ENCODE results near the gene MARVELD1.

DNA sequence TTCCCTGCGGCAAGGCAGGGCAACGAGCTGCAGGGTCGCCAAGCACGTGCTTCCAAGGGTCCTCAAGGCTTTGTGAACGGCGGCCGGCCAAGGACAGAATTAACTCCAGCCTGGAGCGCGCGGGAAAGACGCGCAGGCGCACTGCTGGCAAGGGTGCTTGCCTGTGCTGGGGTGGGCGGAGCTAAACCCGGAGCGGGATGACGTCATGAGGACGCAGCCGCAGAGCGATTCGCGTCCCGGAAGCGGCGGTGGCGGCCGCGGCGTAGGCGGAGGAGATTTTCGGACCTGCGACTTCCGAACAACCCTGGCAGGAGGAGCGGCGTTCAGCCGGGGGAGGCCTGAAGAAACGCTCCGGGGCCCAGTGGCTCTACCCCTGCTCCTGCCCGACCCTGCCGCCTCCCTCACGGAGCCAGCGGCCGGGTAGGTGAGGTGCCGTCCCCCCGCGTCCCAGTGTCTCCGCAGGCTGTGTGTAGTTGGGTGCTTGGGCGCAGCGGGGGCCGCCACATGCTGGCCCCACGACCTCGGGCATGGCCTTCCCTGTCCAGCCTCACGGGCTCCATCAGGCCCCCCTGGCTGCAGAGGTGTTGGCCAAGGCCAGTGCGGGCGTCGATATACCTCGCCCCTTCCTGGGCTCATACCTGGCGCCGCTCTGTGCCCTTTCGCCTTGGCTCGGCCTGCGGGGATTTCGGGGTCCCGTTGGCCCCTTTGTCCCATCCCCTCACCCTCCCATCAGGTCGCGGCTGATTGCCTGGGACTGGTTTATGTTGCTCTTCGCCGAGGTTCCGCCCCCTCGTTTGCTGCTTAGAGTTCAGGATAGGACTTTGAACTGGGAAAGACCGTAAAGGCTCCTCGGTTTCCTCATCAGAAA is 23.6 kb downstream of the MARVELD1 start, which contains the start of gene ZFYVE27:
- TF ChIP-seq, protein P1, sequence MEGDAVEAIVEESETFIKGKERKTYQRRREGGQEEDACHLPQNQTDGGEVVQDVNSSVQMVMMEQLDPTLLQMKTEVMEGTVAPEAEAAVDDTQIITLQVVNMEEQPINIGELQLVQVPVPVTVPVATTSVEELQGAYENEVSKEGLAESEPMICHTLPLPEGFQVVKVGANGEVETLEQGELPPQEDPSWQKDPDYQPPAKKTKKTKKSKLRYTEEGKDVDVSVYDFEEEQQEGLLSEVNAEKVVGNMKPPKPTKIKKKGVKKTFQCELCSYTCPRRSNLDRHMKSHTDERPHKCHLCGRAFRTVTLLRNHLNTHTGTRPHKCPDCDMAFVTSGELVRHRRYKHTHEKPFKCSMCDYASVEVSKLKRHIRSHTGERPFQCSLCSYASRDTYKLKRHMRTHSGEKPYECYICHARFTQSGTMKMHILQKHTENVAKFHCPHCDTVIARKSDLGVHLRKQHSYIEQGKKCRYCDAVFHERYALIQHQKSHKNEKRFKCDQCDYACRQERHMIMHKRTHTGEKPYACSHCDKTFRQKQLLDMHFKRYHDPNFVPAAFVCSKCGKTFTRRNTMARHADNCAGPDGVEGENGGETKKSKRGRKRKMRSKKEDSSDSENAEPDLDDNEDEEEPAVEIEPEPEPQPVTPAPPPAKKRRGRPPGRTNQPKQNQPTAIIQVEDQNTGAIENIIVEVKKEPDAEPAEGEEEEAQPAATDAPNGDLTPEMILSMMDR (IDR thresholded peaks at IDR 0.05): no peak
- peak; percentile 80 for TF ChIP-seq POLR2A (IDR thresholded peaks at IDR 0.05)

Data from testis (tissue), 2 donors.